Neural cell (in vitro differentiated cells): Measurements from ENCODE around the gene DCLK1.

Experiments
- EP300 ChIP-seq: fragments of 450-650 bp; conservative IDR thresholded peaks from 2 replicates; pipeline ENCODE4 v1.6.1; 2014; ENCODE audit warnings: antibody characterized with exemption, mild to moderate bottlenecking, moderate library complexity; ENCODE audit not compliant: poor library complexity, severe bottlenecking
- MXI1 ChIP-seq: fragments of 450-650 bp; conservative IDR thresholded peaks from 2 replicates; pipeline ENCODE4 v1.6.1; 2014; ENCODE audit warnings: antibody characterized with exemption, mild to moderate bottlenecking; ENCODE audit not compliant: poor library complexity, severe bottlenecking
- TAF1 ChIP-seq: IDR thresholded peaks from 2 replicates; pipeline ENCODE4 v1.6.1; 2012; ENCODE audit warnings: low read depth
- TF ChIP-seq, protein P1 (sequence below): fragments of 450-650 bp; IDR thresholded peaks from 2 replicates; pipeline ENCODE4 v1.5.1; 2014; ENCODE audit warnings: antibody characterized with exemption, mild to moderate bottlenecking, moderate library complexity; ENCODE audit not compliant: poor library complexity, severe bottlenecking
- TF ChIP-seq, protein P2 (sequence below): IDR thresholded peaks from 2 replicates; pipeline ENCODE4 v1.6.1; 2012; ENCODE audit warnings: borderline replicate concordance

DNA sequence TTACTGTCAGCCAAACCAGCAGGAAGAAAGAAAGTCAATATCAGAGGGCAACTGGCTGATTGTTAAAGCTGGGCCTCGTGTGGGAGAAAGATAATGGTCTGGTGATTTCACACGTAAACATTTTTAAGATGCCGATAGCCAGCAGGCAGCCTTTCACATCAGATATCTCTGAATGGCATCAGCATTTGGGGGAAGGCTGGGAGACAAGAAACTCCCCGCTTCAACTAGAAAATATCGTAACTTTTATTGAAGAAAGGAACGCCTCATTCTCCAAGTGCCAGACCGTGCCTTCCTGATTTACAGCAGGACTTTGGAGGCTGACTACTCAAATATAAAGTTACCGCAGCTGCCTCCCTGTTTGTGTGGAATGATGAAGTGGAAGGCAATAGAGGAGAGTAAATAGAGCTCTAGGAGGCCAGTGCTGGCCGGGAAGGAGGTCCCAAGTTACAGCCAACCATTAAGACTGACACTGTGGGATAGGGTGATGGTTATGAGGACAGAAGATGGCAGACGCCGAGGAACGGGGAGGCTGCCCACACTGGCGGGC, 370.4 kb downstream of the DCLK1 start:
- TF ChIP-seq, protein P1, sequence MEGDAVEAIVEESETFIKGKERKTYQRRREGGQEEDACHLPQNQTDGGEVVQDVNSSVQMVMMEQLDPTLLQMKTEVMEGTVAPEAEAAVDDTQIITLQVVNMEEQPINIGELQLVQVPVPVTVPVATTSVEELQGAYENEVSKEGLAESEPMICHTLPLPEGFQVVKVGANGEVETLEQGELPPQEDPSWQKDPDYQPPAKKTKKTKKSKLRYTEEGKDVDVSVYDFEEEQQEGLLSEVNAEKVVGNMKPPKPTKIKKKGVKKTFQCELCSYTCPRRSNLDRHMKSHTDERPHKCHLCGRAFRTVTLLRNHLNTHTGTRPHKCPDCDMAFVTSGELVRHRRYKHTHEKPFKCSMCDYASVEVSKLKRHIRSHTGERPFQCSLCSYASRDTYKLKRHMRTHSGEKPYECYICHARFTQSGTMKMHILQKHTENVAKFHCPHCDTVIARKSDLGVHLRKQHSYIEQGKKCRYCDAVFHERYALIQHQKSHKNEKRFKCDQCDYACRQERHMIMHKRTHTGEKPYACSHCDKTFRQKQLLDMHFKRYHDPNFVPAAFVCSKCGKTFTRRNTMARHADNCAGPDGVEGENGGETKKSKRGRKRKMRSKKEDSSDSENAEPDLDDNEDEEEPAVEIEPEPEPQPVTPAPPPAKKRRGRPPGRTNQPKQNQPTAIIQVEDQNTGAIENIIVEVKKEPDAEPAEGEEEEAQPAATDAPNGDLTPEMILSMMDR: no peak
- TF ChIP-seq, protein P2, sequence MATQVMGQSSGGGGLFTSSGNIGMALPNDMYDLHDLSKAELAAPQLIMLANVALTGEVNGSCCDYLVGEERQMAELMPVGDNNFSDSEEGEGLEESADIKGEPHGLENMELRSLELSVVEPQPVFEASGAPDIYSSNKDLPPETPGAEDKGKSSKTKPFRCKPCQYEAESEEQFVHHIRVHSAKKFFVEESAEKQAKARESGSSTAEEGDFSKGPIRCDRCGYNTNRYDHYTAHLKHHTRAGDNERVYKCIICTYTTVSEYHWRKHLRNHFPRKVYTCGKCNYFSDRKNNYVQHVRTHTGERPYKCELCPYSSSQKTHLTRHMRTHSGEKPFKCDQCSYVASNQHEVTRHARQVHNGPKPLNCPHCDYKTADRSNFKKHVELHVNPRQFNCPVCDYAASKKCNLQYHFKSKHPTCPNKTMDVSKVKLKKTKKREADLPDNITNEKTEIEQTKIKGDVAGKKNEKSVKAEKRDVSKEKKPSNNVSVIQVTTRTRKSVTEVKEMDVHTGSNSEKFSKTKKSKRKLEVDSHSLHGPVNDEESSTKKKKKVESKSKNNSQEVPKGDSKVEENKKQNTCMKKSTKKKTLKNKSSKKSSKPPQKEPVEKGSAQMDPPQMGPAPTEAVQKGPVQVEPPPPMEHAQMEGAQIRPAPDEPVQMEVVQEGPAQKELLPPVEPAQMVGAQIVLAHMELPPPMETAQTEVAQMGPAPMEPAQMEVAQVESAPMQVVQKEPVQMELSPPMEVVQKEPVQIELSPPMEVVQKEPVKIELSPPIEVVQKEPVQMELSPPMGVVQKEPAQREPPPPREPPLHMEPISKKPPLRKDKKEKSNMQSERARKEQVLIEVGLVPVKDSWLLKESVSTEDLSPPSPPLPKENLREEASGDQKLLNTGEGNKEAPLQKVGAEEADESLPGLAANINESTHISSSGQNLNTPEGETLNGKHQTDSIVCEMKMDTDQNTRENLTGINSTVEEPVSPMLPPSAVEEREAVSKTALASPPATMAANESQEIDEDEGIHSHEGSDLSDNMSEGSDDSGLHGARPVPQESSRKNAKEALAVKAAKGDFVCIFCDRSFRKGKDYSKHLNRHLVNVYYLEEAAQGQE: no peak
- TF ChIP-seq MXI1: no peak
- TF ChIP-seq EP300: no peak
- TF ChIP-seq TAF1: no peak
